Fibroblast of the aortic adventitia (primary cell): ENCODE results near the gene ABHD17B. TPM values are rescaled to one million over a fixed set of nuclear protein-coding genes. Genes with fewer than 3 reads are reported as not detected.

Source experiments
- DNase-seq: peaks from one replicate; pipeline ENCODE4 v3.0.0-alpha.2; 2010; ENCODE audit warnings: low read depth
- H3K4me3 ChIP-seq: 2 replicates; pipeline ENCODE4 v1.5.1; 2011; ENCODE audit warnings: low read depth, mild to moderate bottlenecking, control low read depth, low read length, moderate library complexity
- CTCF ChIP-seq: IDR thresholded peaks from 2 replicates; pipeline ENCODE4 v1.5.1; 2011; ENCODE audit warnings: mild to moderate bottlenecking, low read length, control low read depth, inconsistent platforms; ENCODE audit not compliant: insufficient read depth
- total RNA-seq: library from RNA; depleted of rRNA; stranded (reverse); fragments of >200 nt; gene quantifications from 2 replicates; pipeline ENCODE4 v1.2.3, GENCODE V29; 2012; ENCODE audit warnings: low replicate concordance

The ABHD17B gene
- total RNA-seq, 1 donor, result 11.9 TPM

GRCh38 chr9:71928806-71929205 is 17.8 kb upstream of the ABHD17B start:
- no peak for TF ChIP-seq CTCF
- no peak overlapping the region for H3K4me3 ChIP-seq
- peak; percentile 9 for DNase-seq

GRCh38 chr9:71928376-71928775 is 17.4 kb upstream of the ABHD17B start:
- peak; percentile 19 for DNase-seq

GRCh38 chr9:71925834-71926233 is 14.8 kb upstream of the ABHD17B start:
- no peak for DNase-seq
- no peak for TF ChIP-seq CTCF

More at GRCh38 chr9:71928376-71928775, 17.4 kb upstream of the ABHD17B start:
- TF ChIP-seq CTCF, result no peak
- no peak overlapping the region for H3K4me3 ChIP-seq

GRCh38 chr9:71924576-71924975 is 13.6 kb upstream of the ABHD17B start:
- no peak overlapping the region for H3K4me3 ChIP-seq
- no peak for DNase-seq
- no peak for TF ChIP-seq CTCF

More at GRCh38 chr9:71925834-71926233, 14.8 kb upstream of the ABHD17B start:
- H3K4me3 ChIP-seq, result no peak overlapping the region

GRCh38 chr9:71921190-71921814 is 10.3 kb upstream of the ABHD17B start:
- no peak overlapping the region for H3K4me3 ChIP-seq
- no peak for DNase-seq
- no peak for TF ChIP-seq CTCF

GRCh38 chr9:71920456-71921189 is 9.6 kb upstream of the ABHD17B start:
- no peak overlapping the region for H3K4me3 ChIP-seq
- TF ChIP-seq CTCF, result no peak
- no peak for DNase-seq
